GM12878 (cell line): Measurements from ENCODE around the gene ROBO1. TPM values are rescaled to one million over a fixed set of nuclear protein-coding genes. Genes with fewer than 3 reads are reported as not detected.

Experiments used
- ATAC-seq: fragments of 200-7000 bp; cut with Tn5 transposase; 3 replicates; pipeline ENCODE4 v1.9.1; 2020; ENCODE audit warnings: mild to moderate bottlenecking, moderate library complexity
- BruUV-seq: library from RNA; stranded (reverse); fragments of 400-500 nt; replicated peaks from 2 replicates; lab custom pipeline; 2021; lab: Mats Ljungman, UMichigan
- CTCF ChIA-PET: fragments of 300-600 bp; sonication (Branson Sonifier 250); formaldehyde crosslinking; extraction: SDS; loops from one replicate; lab custom pipeline; 2021; ENCODE audit warnings: inconsistent platforms; lab: Yijun Ruan, JAX
- POLR2A ChIA-PET: fragments of 350-600 bp; formaldehyde crosslinking; extraction: SDS; loops from one replicate; lab custom pipeline; 2021; ENCODE audit warnings: inconsistent platforms; lab: Charles Lee
- RAD21 ChIA-PET: fragments of 300-600 bp; sonication (Branson Sonifier 250); formaldehyde crosslinking; loops from one replicate; lab custom pipeline; 2023; ENCODE audit warnings: antibody characterized with exemption; ENCODE audit not compliant: unreplicated experiment; lab: Charles Lee
- SMC1A ChIA-PET: fragments of 300-600 bp; sonication (Branson Sonifier 250); formaldehyde crosslinking; loops from one replicate; lab custom pipeline; 2023; ENCODE audit not compliant: unreplicated experiment, uncharacterized antibody; lab: Charles Lee
- DNase-seq: peaks from one replicate; pipeline ENCODE4 v3.0.0-alpha.2; 2011; ENCODE audit warnings: low read depth, low spot score
- FAIRE-seq: peaks from 3 replicates; lab custom pipeline; 2011; peaks lifted over from hg19 to GRCh38; lab: Jason Lieb, UNC
- H2AFZ ChIP-seq: 2 replicates; pipeline ENCODE4 v1.6.0; 2011; ENCODE audit warnings: low read depth, low read length, control low read depth; ENCODE audit not compliant: control insufficient read depth
- H3K27ac ChIP-seq: 2 replicates; pipeline ENCODE4 v1.5.1; 2011; ENCODE audit warnings: control low read depth; ENCODE audit not compliant: control insufficient read depth, insufficient read depth
- H3K27me3 ChIP-seq, 2 experiments: replicated peaks in 1 of 2; 2 replicates each; pipeline versions ENCODE4 v1.6.0 to v1.6.1; 2011; ENCODE audit warnings: low read length in 1 of 2; ENCODE audit not compliant: control insufficient read depth in 2 of 2, insufficient read depth in 2 of 2
- H3K36me3 ChIP-seq, 2 experiments: 2 replicates each; pipeline ENCODE4 v1.5.1; 2011; ENCODE audit warnings: low read length in 1 of 2; ENCODE audit not compliant: control insufficient read depth in 2 of 2, insufficient read depth in 2 of 2
- H3K4me1 ChIP-seq: 2 replicates; pipeline ENCODE4 v1.6.1; 2011; ENCODE audit warnings: mild to moderate bottlenecking, low read length, moderate library complexity, mixed read lengths; ENCODE audit not compliant: control insufficient read depth, insufficient read depth
- H3K4me2 ChIP-seq: 2 replicates; pipeline ENCODE4 v1.6.0; 2011; ENCODE audit warnings: control low read depth; ENCODE audit not compliant: control insufficient read depth, insufficient read depth
- H3K4me3 ChIP-seq: fragments of 200-600 bp; sonication (generic); 2 replicates; pipeline ENCODE4 v1.5.1; 2016
- H3K79me2 ChIP-seq: 2 replicates; pipeline ENCODE4 v1.6.0; 2011; ENCODE audit warnings: low read length; ENCODE audit not compliant: control insufficient read depth, insufficient read depth
- H3K9ac ChIP-seq: 2 replicates; pipeline ENCODE4 v1.8.0; 2011; ENCODE audit warnings: low read length, control low read depth, mixed read lengths; ENCODE audit not compliant: control insufficient read depth, insufficient read depth
- H3K9me3 ChIP-seq: replicated peaks from 3 replicates; pipeline ENCODE4 v1.5.1; 2011; ENCODE audit warnings: mild to moderate bottlenecking, low read length; ENCODE audit not compliant: control insufficient read depth, insufficient read depth
- H4K20me1 ChIP-seq: 2 replicates; pipeline ENCODE4 v1.6.0; 2011; ENCODE audit not compliant: control insufficient read depth, insufficient read depth
- BACH1 ChIP-seq: fragments of 450-650 bp; IDR thresholded peaks from 2 replicates; pipeline ENCODE4 v1.6.1; 2017; ENCODE audit warnings: mild to moderate bottlenecking, borderline replicate concordance
- CHD1 ChIP-seq: IDR thresholded peaks from 2 replicates; pipeline ENCODE4 v1.6.1; 2012; ENCODE audit warnings: low read depth, low read length, improper control_type of control experiment
- ETV6 ChIP-seq, 2 experiments: fragments of 450-650 bp in 1 of 2; IDR thresholded peaks in 1 of 2; conservative IDR thresholded peaks in 1 of 2; 2 replicates each; pipeline ENCODE4 v1.6.1; 2014; ENCODE audit warnings: antibody characterized with exemption in 1 of 2, borderline replicate concordance in 1 of 2, low read depth in 1 of 2, mild to moderate bottlenecking in 1 of 2, moderate library complexity in 1 of 2
- MEF2B ChIP-seq: fragments of 450-650 bp; IDR thresholded peaks from 2 replicates; pipeline ENCODE4 v1.6.1; 2018; ENCODE audit warnings: mild to moderate bottlenecking, moderate library complexity; ENCODE audit not compliant: partially characterized antibody, poor library complexity, severe bottlenecking
- POLR2AphosphoS2 ChIP-seq: IDR thresholded peaks from 2 replicates; pipeline ENCODE4 v1.6.1; 2011; ENCODE audit warnings: low read depth, mild to moderate bottlenecking, low read length, improper control_type of control experiment, moderate library complexity
- TCF7 ChIP-seq: IDR thresholded peaks from 2 replicates; pipeline ENCODE4 v1.6.1; 2014; ENCODE audit warnings: antibody characterized with exemption, borderline replicate concordance
- WGBS: methylation state at CpG from one replicate; pipeline ENCODE4 v1.1.6; 2016; ENCODE audit warnings: low lambda C conversion rate; ENCODE audit not compliant: insufficient replicate concordance, insufficient coverage; ENCODE audit errors: missing lambda C conversion rate; 5-methylcytosine and 5-hydroxymethylcytosine counted together
- in situ Hi-C: fragments of 300-500 bp; cut with MboI; formaldehyde crosslinking; loops from 9 replicates; pipeline ENCODE4 v1.14.3; 2018; ENCODE audit warnings: mixed read lengths
- intact Hi-C: fragments of 100-400 bp; cut with micrococcal nuclease; formaldehyde crosslinking; loops from one replicate; pipeline ENCODE4 v1.14.2; 2022; ENCODE audit not compliant: unreplicated experiment
- polyA plus RNA-seq, 11 experiments: library from polyadenylated mRNA; depleted of rRNA in 4 of 11; unstranded in 6 of 11; stranded (reverse) in 5 of 11; fragments of >200 nt; fragmentation: Nextera tagmentation in 4 of 11; fragmentation: Illumina TruSeq in 1 of 11; extraction: Ambion mirVana in 4 of 11; extraction: Trizol in 1 of 11; gene quantifications; 1 replicate in 1 of 11; 2 replicates in 10 of 11; pipeline versions ENCODE4 v1.2.1 to v1.2.3, GENCODE V29; 2011 to 2016; ENCODE audit warnings: inconsistent platforms in 2 of 11, missing spikeins in 2 of 11, low read depth in 1 of 11
- total RNA-seq, 4 experiments: library from RNA; depleted of rRNA in 3 of 4; stranded (reverse); fragments of >200 nt in 3 of 4; fragmentation: Illumina TruSeq in 1 of 4; extraction: Trizol in 1 of 4; gene quantifications; 2 replicates each; pipeline versions ENCODE4 v1.2.1 to v1.2.3, GENCODE V29; 2013 to 2021
- TF ChIP-seq, protein P1 (sequence below), 3 experiments: IDR thresholded peaks in 2 of 3; conservative IDR thresholded peaks in 1 of 3; 2 replicates each; pipeline ENCODE4 v1.5.1; 2011; ENCODE audit warnings: low read depth in 3 of 3, low read length in 3 of 3, mild to moderate bottlenecking in 3 of 3, control low read depth in 2 of 3, moderate library complexity in 2 of 3, inconsistent platforms in 1 of 3, mixed read lengths in 1 of 3; ENCODE audit not compliant: control insufficient read depth in 2 of 3, insufficient read depth in 1 of 3; ENCODE audit errors: extremely low read depth in 1 of 3
- TF ChIP-seq, protein P2 (sequence below): fragments of 450-650 bp; IDR thresholded peaks from 2 replicates; pipeline ENCODE4 v1.6.1; 2017; ENCODE audit warnings: antibody characterized with exemption, mild to moderate bottlenecking, moderate library complexity
- TF ChIP-seq, protein P3 (sequence below): fragments of 450-650 bp; conservative IDR thresholded peaks from 2 replicates; pipeline ENCODE4 v1.6.1; 2017; ENCODE audit warnings: mild to moderate bottlenecking, moderate library complexity

ROBO1 gene
- total and polyA plus RNA-seq, 10 of the 15 experiments (the other 5 are each of a cell fraction or from before 2014, with no cell fraction given): 0.29 to 46.5 (median 1.2) TPM

DNA sequence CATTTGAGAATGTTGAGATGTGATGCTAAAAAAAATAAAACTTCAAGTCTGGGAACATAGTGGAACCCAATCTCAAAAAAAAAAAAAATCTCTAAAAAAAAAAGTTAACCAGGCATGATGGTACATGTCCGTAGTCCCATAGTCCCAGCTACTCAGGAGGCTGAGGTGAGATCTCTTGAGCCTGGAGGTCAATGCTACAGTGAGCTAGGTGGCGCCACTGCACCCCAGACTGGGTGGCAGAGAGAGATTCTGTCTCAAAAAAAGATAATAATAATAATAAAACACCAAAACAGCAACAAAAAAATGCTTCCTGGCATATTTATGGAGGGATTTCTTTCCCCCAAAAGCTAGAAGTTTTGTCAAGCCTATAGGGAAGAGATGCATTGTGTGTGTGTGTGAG is 361.6 kb downstream of the ROBO1 start:
- Histone ChIP-seq H3K27ac (no peak overlapping the region), H3K79me2 (no peaks in the 10 kb centered on the region), H3K4me2 (no peak overlapping the region), H3K9ac (no peak overlapping the region), H3K4me1 (no peaks in the 10 kb centered on the region), H3K9me3 (no peaks in the 10 kb centered on the region), H3K4me3 (no peak overlapping the region), H4K20me1 (no peaks in the 10 kb centered on the region), H2AFZ (no peak overlapping the region), H3K27me3 (no peaks in the 10 kb centered on the region), H3K36me3 (no peaks in the 10 kb centered on the region)
- WGBS: 5% methylated on average over 2 of the region's 2 CpGs
- CTCF ChIA-PET: interaction anchor here (0.6 to 0.7 kb wide), 3 partner anchors 69 to 485 kb away, joined by 3 read pairs; no protein-coding TSS in a partner anchor
- RAD21 ChIA-PET: no interaction called here
- BruUV-seq: no TSS peak
- DNase-seq (no peak), FAIRE-seq (peak; percentile 23), ATAC-seq (peak; percentile 49; the same call in 2 of the 3 replicates)
- in situ Hi-C loops: no loop called here
- TF ChIP-seq, protein P1, sequence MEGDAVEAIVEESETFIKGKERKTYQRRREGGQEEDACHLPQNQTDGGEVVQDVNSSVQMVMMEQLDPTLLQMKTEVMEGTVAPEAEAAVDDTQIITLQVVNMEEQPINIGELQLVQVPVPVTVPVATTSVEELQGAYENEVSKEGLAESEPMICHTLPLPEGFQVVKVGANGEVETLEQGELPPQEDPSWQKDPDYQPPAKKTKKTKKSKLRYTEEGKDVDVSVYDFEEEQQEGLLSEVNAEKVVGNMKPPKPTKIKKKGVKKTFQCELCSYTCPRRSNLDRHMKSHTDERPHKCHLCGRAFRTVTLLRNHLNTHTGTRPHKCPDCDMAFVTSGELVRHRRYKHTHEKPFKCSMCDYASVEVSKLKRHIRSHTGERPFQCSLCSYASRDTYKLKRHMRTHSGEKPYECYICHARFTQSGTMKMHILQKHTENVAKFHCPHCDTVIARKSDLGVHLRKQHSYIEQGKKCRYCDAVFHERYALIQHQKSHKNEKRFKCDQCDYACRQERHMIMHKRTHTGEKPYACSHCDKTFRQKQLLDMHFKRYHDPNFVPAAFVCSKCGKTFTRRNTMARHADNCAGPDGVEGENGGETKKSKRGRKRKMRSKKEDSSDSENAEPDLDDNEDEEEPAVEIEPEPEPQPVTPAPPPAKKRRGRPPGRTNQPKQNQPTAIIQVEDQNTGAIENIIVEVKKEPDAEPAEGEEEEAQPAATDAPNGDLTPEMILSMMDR (IDR thresholded peaks at IDR 0.05 in 2 of 3, conservative IDR thresholded peaks at IDR 0.05 in 1 of 3; ENCODE audit: control insufficient read depth in 2 of 3, extremely low read depth in 1 of 3, insufficient read depth in 1 of 3, low read depth in 3 of 3, low read length in 3 of 3): 0 out of 6 replicates have a peak, but pooled peaks of 1 of the 3 experiments have one; percentile 11
- TF ChIP-seq BACH1 (no peak), MEF2B (no peak), POLR2AphosphoS2 (no peak)
- SMC1A ChIA-PET: no interaction called here
- intact Hi-C loops: no loop called here
- POLR2A ChIA-PET: no interaction called here

DNA sequence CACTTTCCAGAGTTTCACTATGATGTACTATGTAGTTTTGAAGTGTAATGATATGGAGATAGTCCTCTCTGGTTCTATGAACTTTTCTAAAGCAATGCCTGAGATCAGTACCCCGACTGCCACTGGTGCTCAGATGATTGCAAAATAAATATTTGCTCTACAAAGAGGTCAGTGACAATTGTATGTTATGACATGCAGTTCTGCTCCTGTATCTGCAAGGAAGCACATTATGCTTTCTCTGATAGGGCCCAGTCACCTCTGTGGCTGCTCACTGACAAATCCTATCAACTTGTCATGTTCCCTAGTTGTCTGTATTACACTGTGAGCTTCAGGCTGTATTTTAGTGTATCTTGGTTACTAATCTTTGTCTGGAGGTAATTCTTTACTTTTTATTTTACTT is 362.6 kb downstream of the ROBO1 start:
- H3K27me3 ChIP-seq: no peaks in the 10 kb centered on the region
- no peak overlapping the region for H3K9ac ChIP-seq
- H3K27ac ChIP-seq: no peak overlapping the region
- in situ Hi-C loops: no loop called here
- WGBS: 0% methylated on average over 1 of the region's 1 CpG
- ChIA-PET CTCF (no interaction called here), SMC1A (no interaction called here), POLR2A (no interaction called here), RAD21 (no interaction called here)
- no peaks in the 10 kb centered on the region for H3K4me1 ChIP-seq
- intact Hi-C loops: no loop called here
- ATAC-seq: no peak
- no peak overlapping the region for H2AFZ ChIP-seq
- no peaks in the 10 kb centered on the region for H3K9me3 ChIP-seq
- H3K4me3 ChIP-seq: no peak overlapping the region
- no peaks in the 10 kb centered on the region for H4K20me1 ChIP-seq
- no peak for DNase-seq
- FAIRE-seq: no peak
- H3K79me2 ChIP-seq: no peaks in the 10 kb centered on the region
- no TSS peak for BruUV-seq
- H3K4me2 ChIP-seq: no peak overlapping the region
- no peaks in the 10 kb centered on the region for H3K36me3 ChIP-seq
- TF ChIP-seq BACH1 (no peak), CHD1 (no peak), TCF7 (no peak), ETV6 (conservative IDR thresholded peaks at IDR 0.05 in 1 of 2, IDR thresholded peaks at IDR 0.05 in 1 of 2; ENCODE audit: borderline replicate concordance in 1 of 2, low read depth in 1 of 2) (no peak)
- TF ChIP-seq, protein P2, sequence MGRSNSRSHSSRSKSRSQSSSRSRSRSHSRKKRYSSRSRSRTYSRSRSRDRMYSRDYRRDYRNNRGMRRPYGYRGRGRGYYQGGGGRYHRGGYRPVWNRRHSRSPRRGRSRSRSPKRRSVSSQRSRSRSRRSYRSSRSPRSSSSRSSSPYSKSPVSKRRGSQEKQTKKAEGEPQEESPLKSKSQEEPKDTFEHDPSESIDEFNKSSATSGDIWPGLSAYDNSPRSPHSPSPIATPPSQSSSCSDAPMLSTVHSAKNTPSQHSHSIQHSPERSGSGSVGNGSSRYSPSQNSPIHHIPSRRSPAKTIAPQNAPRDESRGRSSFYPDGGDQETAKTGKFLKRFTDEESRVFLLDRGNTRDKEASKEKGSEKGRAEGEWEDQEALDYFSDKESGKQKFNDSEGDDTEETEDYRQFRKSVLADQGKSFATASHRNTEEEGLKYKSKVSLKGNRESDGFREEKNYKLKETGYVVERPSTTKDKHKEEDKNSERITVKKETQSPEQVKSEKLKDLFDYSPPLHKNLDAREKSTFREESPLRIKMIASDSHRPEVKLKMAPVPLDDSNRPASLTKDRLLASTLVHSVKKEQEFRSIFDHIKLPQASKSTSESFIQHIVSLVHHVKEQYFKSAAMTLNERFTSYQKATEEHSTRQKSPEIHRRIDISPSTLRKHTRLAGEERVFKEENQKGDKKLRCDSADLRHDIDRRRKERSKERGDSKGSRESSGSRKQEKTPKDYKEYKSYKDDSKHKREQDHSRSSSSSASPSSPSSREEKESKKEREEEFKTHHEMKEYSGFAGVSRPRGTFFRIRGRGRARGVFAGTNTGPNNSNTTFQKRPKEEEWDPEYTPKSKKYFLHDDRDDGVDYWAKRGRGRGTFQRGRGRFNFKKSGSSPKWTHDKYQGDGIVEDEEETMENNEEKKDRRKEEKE: no peak
- TF ChIP-seq, protein P3, sequence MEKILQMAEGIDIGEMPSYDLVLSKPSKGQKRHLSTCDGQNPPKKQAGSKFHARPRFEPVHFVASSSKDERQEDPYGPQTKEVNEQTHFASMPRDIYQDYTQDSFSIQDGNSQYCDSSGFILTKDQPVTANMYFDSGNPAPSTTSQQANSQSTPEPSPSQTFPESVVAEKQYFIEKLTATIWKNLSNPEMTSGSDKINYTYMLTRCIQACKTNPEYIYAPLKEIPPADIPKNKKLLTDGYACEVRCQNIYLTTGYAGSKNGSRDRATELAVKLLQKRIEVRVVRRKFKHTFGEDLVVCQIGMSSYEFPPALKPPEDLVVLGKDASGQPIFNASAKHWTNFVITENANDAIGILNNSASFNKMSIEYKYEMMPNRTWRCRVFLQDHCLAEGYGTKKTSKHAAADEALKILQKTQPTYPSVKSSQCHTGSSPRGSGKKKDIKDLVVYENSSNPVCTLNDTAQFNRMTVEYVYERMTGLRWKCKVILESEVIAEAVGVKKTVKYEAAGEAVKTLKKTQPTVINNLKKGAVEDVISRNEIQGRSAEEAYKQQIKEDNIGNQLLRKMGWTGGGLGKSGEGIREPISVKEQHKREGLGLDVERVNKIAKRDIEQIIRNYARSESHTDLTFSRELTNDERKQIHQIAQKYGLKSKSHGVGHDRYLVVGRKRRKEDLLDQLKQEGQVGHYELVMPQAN: no peak
